ENCODE measurements around the gene CYP46A1.

The CYP46A1 gene

GRCh38 chr14:99747582-99748330 lies 63.7 kb downstream of the CYP46A1 start:
- Histone ChIP-seq H3K36me3 (ENCODE audit: control insufficient read depth in 4 of 4, insufficient read depth in 4 of 4, low read length in 3 of 4) (no peaks in the 10 kb centered on the region), H3K4me3 (ENCODE audit: control insufficient read depth in 1 of 7, extremely low read depth in 1 of 7, insufficient read depth in 4 of 7, low read depth in 2 of 7, low read length in 6 of 7) (no peak overlapping the region), H3K27ac (ENCODE audit: insufficient read depth in 1 of 2, low read depth in 1 of 2, low read length in 2 of 2, poor library complexity in 1 of 2, severe bottlenecking in 2 of 2) (no peak overlapping the region), H3K4me1 (ENCODE audit: control extremely low read depth in 1 of 4, control insufficient read depth in 4 of 4, insufficient read depth in 4 of 4, low read length in 3 of 4) (peaks cover 0 to 38% (median 28%) of the 10 kb centered on the region in 4 experiments), H3K9me3 (ENCODE audit: control extremely low read depth in 1 of 5, control insufficient read depth in 4 of 5, insufficient read depth in 2 of 5, low read depth in 1 of 5, low read length in 4 of 5) (no peaks in the 10 kb centered on the region), H3K27me3 (replicated peaks in 2 of 5; ENCODE audit: control insufficient read depth in 4 of 5, insufficient read depth in 5 of 5, low read length in 4 of 5) (peaks cover 0 to 56% (median 19%) of the 10 kb centered on the region in 5 experiments)
- CTCF ChIA-PET: interaction anchor here (0.8 to 1.1 kb wide), 3 partner anchors 8 to 27 kb away, joined by 3 read pairs; no protein-coding TSS in a partner anchor
- POLR2A ChIA-PET: interaction anchor here (0.6 kb wide), 1 partner anchor 11 kb away, joined by 3 read pairs; no protein-coding TSS in a partner anchor
- 94% methylated on average over 22 of the region's 22 CpGs for WGBS (ENCODE audit: insufficient coverage)
- DNase-seq: no peak

- Histone ChIP-seq H3K36me3 (ENCODE audit: control insufficient read depth in 4 of 4, insufficient read depth in 4 of 4, low read length in 3 of 4) (no peaks in the 10 kb centered on the region), H3K9me3 (ENCODE audit: control extremely low read depth in 1 of 5, control insufficient read depth in 4 of 5, insufficient read depth in 2 of 5, low read depth in 1 of 5, low read length in 4 of 5) (no peaks in the 10 kb centered on the region), H3K4me3 (ENCODE audit: control insufficient read depth in 1 of 7, extremely low read depth in 1 of 7, insufficient read depth in 4 of 7, low read depth in 2 of 7, low read length in 6 of 7) (no peak overlapping the region), H3K4me1 (ENCODE audit: control extremely low read depth in 1 of 4, control insufficient read depth in 4 of 4, insufficient read depth in 4 of 4, low read length in 3 of 4) (peaks cover 0 to 46% (median 35%) of the 10 kb centered on the region in 4 experiments), H3K27me3 (replicated peaks in 2 of 5; ENCODE audit: control insufficient read depth in 4 of 5, insufficient read depth in 5 of 5, low read length in 4 of 5) (peaks cover 0 to 48% (median 17%) of the 10 kb centered on the region in 5 experiments), H3K27ac (ENCODE audit: insufficient read depth in 1 of 2, low read depth in 1 of 2, low read length in 2 of 2, poor library complexity in 1 of 2, severe bottlenecking in 2 of 2) (no peak overlapping the region)
- DNase-seq: no peak
- WGBS (ENCODE audit: insufficient coverage): 73% methylated on average over 4 of the region's 9 CpGs
- POLR2A ChIA-PET: interaction anchor here (0.6 kb wide), 1 partner anchor 11 kb away, joined by 3 read pairs; no protein-coding TSS in a partner anchor
- CTCF ChIA-PET: interaction anchor here (0.8 to 1.1 kb wide), 3 partner anchors 9 to 26 kb away, joined by 3 read pairs; no protein-coding TSS in a partner anchor
Observed at GRCh38 chr14:99748529-99748928, 64.4 kb downstream of the CYP46A1 start.

GRCh38 chr14:99749142-99749541 lies 65.0 kb downstream of the CYP46A1 start:
- WGBS (ENCODE audit: insufficient coverage): 89% methylated on average over 12 of the region's 13 CpGs
- H3K9me3 ChIP-seq (ENCODE audit: control extremely low read depth in 1 of 5, control insufficient read depth in 4 of 5, insufficient read depth in 2 of 5, low read depth in 1 of 5, low read length in 4 of 5): no peaks in the 10 kb centered on the region
- DNase-seq: peak in 1 of 3 donors; percentile 38
- peaks cover 0 to 48% (median 17%) of the 10 kb centered on the region in 5 experiments for H3K27me3 ChIP-seq (replicated peaks in 2 of 5; ENCODE audit: control insufficient read depth in 4 of 5, insufficient read depth in 5 of 5, low read length in 4 of 5)
- POLR2A ChIA-PET: no interaction called here
- CTCF ChIA-PET: interaction anchor here (0.7 kb wide), 1 partner anchor 331 kb away, joined by 3 read pairs; no protein-coding TSS in a partner anchor
- no peaks in the 10 kb centered on the region for H3K36me3 ChIP-seq (ENCODE audit: control insufficient read depth in 4 of 4, insufficient read depth in 4 of 4, low read length in 3 of 4)
- no peak overlapping the region for H3K4me3 ChIP-seq (ENCODE audit: control insufficient read depth in 1 of 7, extremely low read depth in 1 of 7, insufficient read depth in 4 of 7, low read depth in 2 of 7, low read length in 6 of 7)
- no peak overlapping the region for H3K27ac ChIP-seq (ENCODE audit: insufficient read depth in 1 of 2, low read depth in 1 of 2, low read length in 2 of 2, poor library complexity in 1 of 2, severe bottlenecking in 2 of 2)
- peaks cover 0 to 52% (median 41%) of the 10 kb centered on the region in 4 experiments for H3K4me1 ChIP-seq (ENCODE audit: control extremely low read depth in 1 of 4, control insufficient read depth in 4 of 4, insufficient read depth in 4 of 4, low read length in 3 of 4)

- Histone ChIP-seq H3K36me3 (ENCODE audit: control insufficient read depth in 4 of 4, insufficient read depth in 4 of 4, low read length in 3 of 4) (no peaks in the 10 kb centered on the region), H3K9me3 (ENCODE audit: control extremely low read depth in 1 of 5, control insufficient read depth in 4 of 5, insufficient read depth in 2 of 5, low read depth in 1 of 5, low read length in 4 of 5) (no peaks in the 10 kb centered on the region), H3K4me1 (ENCODE audit: control extremely low read depth in 1 of 4, control insufficient read depth in 4 of 4, insufficient read depth in 4 of 4, low read length in 3 of 4) (peaks cover 0 to 55% (median 42%) of the 10 kb centered on the region in 4 experiments), H3K4me3 (ENCODE audit: control insufficient read depth in 1 of 7, extremely low read depth in 1 of 7, insufficient read depth in 4 of 7, low read depth in 2 of 7, low read length in 6 of 7) (no peak overlapping the region), H3K27me3 (replicated peaks in 2 of 5; ENCODE audit: control insufficient read depth in 4 of 5, insufficient read depth in 5 of 5, low read length in 4 of 5) (peaks cover 0 to 52% (median 17%) of the 10 kb centered on the region in 5 experiments), H3K27ac (ENCODE audit: insufficient read depth in 1 of 2, low read depth in 1 of 2, low read length in 2 of 2, poor library complexity in 1 of 2, severe bottlenecking in 2 of 2) (no peak overlapping the region)
- CTCF ChIA-PET: interaction anchor here (0.7 kb wide), 2 partner anchors 42 to 330 kb away, joined by 3 read pairs; no protein-coding TSS in a partner anchor
- WGBS (ENCODE audit: insufficient coverage): 96% methylated on average over 23 of the region's 23 CpGs
- POLR2A ChIA-PET: no interaction called here
- DNase-seq: no peak
Observed at GRCh38 chr14:99749763-99750715, 65.9 kb downstream of the CYP46A1 start.

GRCh38 chr14:99750746-99751450 lies 66.8 kb downstream of the CYP46A1 start:
- ChIA-PET POLR2A (no interaction called here), CTCF (interaction anchor here (0.7 to 1.2 kb wide), 2 partner anchors 10 to 41 kb away, joined by 3 read pairs; no protein-coding TSS in a partner anchor)
- H3K9me3 ChIP-seq (ENCODE audit: control extremely low read depth in 1 of 5, control insufficient read depth in 4 of 5, insufficient read depth in 2 of 5, low read depth in 1 of 5, low read length in 4 of 5): no peaks in the 10 kb centered on the region
- 100% methylated on average over 8 of the region's 11 CpGs for WGBS (ENCODE audit: insufficient coverage)
- peaks cover 0 to 56% (median 15%) of the 10 kb centered on the region in 5 experiments for H3K27me3 ChIP-seq (replicated peaks in 2 of 5; ENCODE audit: control insufficient read depth in 4 of 5, insufficient read depth in 5 of 5, low read length in 4 of 5)
- no peaks in the 10 kb centered on the region for H3K36me3 ChIP-seq (ENCODE audit: control insufficient read depth in 4 of 4, insufficient read depth in 4 of 4, low read length in 3 of 4)
- DNase-seq: no peak
- peaks cover 0 to 55% (median 39%) of the 10 kb centered on the region in 4 experiments for H3K4me1 ChIP-seq (ENCODE audit: control extremely low read depth in 1 of 4, control insufficient read depth in 4 of 4, insufficient read depth in 4 of 4, low read length in 3 of 4)
- H3K27ac ChIP-seq (ENCODE audit: insufficient read depth in 1 of 2, low read depth in 1 of 2, low read length in 2 of 2, poor library complexity in 1 of 2, severe bottlenecking in 2 of 2): no peak overlapping the region
- H3K4me3 ChIP-seq (ENCODE audit: control insufficient read depth in 1 of 7, extremely low read depth in 1 of 7, insufficient read depth in 4 of 7, low read depth in 2 of 7, low read length in 6 of 7): no peak overlapping the region
